Bronchial epithelial cell (primary cell): Measurements from ENCODE around the gene GPR152. TPM values are rescaled to one million over a fixed set of nuclear protein-coding genes. Genes with fewer than 3 reads are reported as not detected.
A peak's percentile ranks its signal among the peaks of the same experiment; 100 is the strongest.

ENCODE experiments used
- DNase-seq: peaks from one replicate; pipeline ENCODE4 v3.0.0-alpha.2; 2010; ENCODE audit warnings: low read depth
- FAIRE-seq: peaks from 2 replicates; lab custom pipeline; 2011; peaks lifted over from hg19 to GRCh38; lab: Jason Lieb, UNC
- H3K27me3 ChIP-seq: 2 replicates; pipeline ENCODE4 v1.5.1; 2011; ENCODE audit warnings: low read length; ENCODE audit not compliant: control insufficient read depth, insufficient read depth
- H3K36me3 ChIP-seq: 2 replicates; pipeline ENCODE4 v1.5.1; 2011; ENCODE audit warnings: low read length; ENCODE audit not compliant: control insufficient read depth, insufficient read depth
- H3K4me3 ChIP-seq: 2 replicates; pipeline ENCODE4 v1.5.1; 2011; ENCODE audit warnings: mild to moderate bottlenecking, low read depth, low read length, control low read depth
- CTCF ChIP-seq: IDR thresholded peaks from 2 replicates; pipeline ENCODE4 v1.5.1; 2011; ENCODE audit warnings: mild to moderate bottlenecking, moderate library complexity, low read length, control low read depth, inconsistent platforms; ENCODE audit not compliant: insufficient read depth, severe bottlenecking
- total RNA-seq: library from RNA; depleted of rRNA; stranded (reverse); fragments of >200 nt; gene quantifications from 2 replicates; pipeline ENCODE4 v1.2.1, GENCODE V29; 2014

GPR152 gene
- total RNA-seq = not detected in 2 replicates

GRCh38 chr11:67452141-67452952, at the start of gene GPR152:
Gene GPR152 (minus strand): TSS chr11:67452729. CDS start chr11:67452724, 5 bp downstream.
- no peak for TF ChIP-seq CTCF
- Histone ChIP-seq H3K4me3 (no peak within 1 kb of the TSS), H3K27me3 (no peaks in the 10 kb centered on the region), H3K36me3 (no peaks in the 10 kb centered on the region)
- DNase-seq (no peak), FAIRE-seq (no peak)

- no peak for TF ChIP-seq CTCF
- Histone ChIP-seq H3K27me3 (no peaks in the 10 kb centered on the region), H3K36me3 (peaks cover 37% of the 10 kb centered on the region), H3K4me3 (no peak overlapping the region)
- FAIRE-seq = no peak
- DNase-seq = no peak
Measured at GRCh38 chr11:67501854-67502253, 49.3 kb upstream of the GPR152 start.

- peak; percentile 23 for FAIRE-seq
- H3K36me3 ChIP-seq = peaks cover 33% of the 10 kb centered on the region
- no peak for TF ChIP-seq CTCF
- no peak overlapping the region for H3K4me3 ChIP-seq
- DNase-seq = peak; percentile 39
- no peaks in the 10 kb centered on the region for H3K27me3 ChIP-seq
Measured at GRCh38 chr11:67500831-67501715, 48.5 kb upstream of the GPR152 start.

GRCh38 chr11:67500484-67500821, 47.9 kb upstream of the GPR152 start:
- Histone ChIP-seq H3K4me3 (no peak overlapping the region), H3K27me3 (no peaks in the 10 kb centered on the region), H3K36me3 (peaks cover 39% of the 10 kb centered on the region)
- DNase-seq (no peak), FAIRE-seq (no peak)
- no peak for TF ChIP-seq CTCF

- Histone ChIP-seq H3K4me3 (no peak overlapping the region), H3K36me3 (peaks cover 42% of the 10 kb centered on the region), H3K27me3 (no peaks in the 10 kb centered on the region)
- DNase-seq (no peak), FAIRE-seq (no peak)
- TF ChIP-seq CTCF = no peak
Measured at GRCh38 chr11:67499808-67500483, 47.4 kb upstream of the GPR152 start.
